Measurements from ENCODE around the gene ARHGAP27. TPM values are rescaled to one million over a fixed set of nuclear protein-coding genes. Genes with fewer than 3 reads are reported as not detected.

Gene ARHGAP27
- total RNA-seq, 3 donors from 2014 or later (not counting 1 experiment from before 2014, with no cell fraction given), result 125 to 141 (median 126) TPM

DNA sequence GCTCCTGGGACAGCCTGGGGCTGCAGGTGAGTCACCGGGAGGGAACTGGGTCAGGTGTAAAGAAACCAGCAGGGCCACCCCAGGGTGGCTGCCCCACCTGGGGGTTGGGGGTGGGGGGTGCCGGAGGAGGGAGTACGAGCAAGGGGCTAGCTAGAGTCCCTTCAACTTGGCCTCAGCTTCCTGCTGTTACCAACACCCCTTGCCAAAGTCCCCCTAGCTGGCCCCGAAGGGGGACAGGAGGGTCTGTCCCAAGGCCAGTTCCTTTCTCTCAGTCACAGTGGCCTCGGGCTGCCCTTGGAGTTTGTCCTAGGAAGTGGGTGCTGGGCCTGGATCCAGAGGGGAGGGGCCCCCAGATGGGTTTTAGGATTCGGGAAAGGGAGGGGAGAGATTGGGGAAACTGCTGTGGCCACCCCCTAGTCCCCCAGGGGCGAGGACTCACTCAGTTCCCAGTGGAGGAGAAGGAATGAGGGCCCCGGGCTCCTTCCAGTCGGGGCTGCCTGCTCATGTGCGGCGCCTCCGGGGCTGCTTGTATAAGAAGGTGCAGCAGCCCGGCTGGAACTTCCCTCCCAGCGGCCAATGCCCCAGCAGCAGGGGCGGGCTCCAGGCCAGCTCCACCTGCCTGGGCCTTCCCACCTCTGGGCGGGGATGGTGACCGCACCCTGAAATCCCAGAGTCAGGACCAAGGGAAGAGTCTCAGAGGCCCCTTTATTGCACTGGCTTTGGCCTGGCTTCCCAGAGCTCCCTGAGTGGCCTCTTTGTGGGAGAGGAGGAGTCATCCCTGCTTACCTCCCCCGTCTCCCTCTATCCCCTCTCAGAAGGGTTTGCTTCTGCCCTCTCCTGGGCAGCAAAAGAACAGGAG is 7.3 kb downstream of the ARHGAP27 start:
- H3K4me3 Mint-ChIP-seq, result no peak overlapping the region
- intact Hi-C loops (cut with micrococcal nuclease), result no loop called here
- no peak for DNase-seq
- Histone ChIP-seq H3K27me3 (ENCODE audit: control insufficient read depth, insufficient read depth, low read length) (no peaks in the 10 kb centered on the region), H3K4me3 (ENCODE audit: low read length) (no peak overlapping the region), H3K27ac (ENCODE audit: low read length) (no peak overlapping the region), H3K36me3 (ENCODE audit: control insufficient read depth, insufficient read depth, low read length) (no peaks in the 10 kb centered on the region), H3K4me1 (ENCODE audit: control insufficient read depth, insufficient read depth, low read length) (peaks cover 28% of the 10 kb centered on the region), H3K9me3 (ENCODE audit: control insufficient read depth, insufficient read depth, low read length) (no peaks in the 10 kb centered on the region)
- peaks cover 13 to 33% of the 10 kb centered on the region in 2 donors for H3K4me1 Mint-ChIP-seq
- no peaks in the 10 kb centered on the region for H3K27me3 Mint-ChIP-seq (ENCODE audit: low read depth in 2 of 2)
- WGBS (ENCODE audit: insufficient coverage), result 47% methylated on average over 17 of the region's 18 CpGs
- no peak overlapping the region for H3K27ac Mint-ChIP-seq
- H3K36me3 Mint-ChIP-seq, result no peaks in the 10 kb centered on the region
- TF ChIP-seq, protein P1, sequence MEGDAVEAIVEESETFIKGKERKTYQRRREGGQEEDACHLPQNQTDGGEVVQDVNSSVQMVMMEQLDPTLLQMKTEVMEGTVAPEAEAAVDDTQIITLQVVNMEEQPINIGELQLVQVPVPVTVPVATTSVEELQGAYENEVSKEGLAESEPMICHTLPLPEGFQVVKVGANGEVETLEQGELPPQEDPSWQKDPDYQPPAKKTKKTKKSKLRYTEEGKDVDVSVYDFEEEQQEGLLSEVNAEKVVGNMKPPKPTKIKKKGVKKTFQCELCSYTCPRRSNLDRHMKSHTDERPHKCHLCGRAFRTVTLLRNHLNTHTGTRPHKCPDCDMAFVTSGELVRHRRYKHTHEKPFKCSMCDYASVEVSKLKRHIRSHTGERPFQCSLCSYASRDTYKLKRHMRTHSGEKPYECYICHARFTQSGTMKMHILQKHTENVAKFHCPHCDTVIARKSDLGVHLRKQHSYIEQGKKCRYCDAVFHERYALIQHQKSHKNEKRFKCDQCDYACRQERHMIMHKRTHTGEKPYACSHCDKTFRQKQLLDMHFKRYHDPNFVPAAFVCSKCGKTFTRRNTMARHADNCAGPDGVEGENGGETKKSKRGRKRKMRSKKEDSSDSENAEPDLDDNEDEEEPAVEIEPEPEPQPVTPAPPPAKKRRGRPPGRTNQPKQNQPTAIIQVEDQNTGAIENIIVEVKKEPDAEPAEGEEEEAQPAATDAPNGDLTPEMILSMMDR (IDR thresholded peaks at IDR 0.05), result no peak
- no peaks in the 10 kb centered on the region for H3K9me3 Mint-ChIP-seq
- ATAC-seq, result no peak

DNA sequence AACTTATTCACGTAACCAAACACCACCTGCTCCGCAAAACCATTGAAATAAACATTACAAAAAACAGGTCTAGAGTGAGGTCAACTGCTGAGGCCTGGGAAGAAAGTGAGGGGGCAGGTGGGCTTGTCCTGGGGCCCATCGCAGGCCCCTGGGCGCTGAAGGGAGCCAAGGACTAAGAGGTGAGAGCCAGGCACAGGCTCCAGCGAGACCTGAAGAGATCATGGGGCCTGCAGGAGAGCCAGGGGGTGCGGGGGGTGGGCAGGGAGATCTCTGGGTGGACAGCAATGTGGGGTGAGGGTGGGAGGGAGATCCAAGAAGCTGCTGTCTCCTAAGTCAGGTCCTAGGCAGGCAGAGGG is 7.9 kb downstream of the ARHGAP27 start:
- Mint-ChIP-seq H3K27me3 (ENCODE audit: low read depth in 2 of 2) (no peaks in the 10 kb centered on the region), H3K4me3 (no peak overlapping the region), H3K9me3 (no peaks in the 10 kb centered on the region), H3K27ac (no peak overlapping the region), H3K36me3 (no peaks in the 10 kb centered on the region), H3K4me1 (peaks cover 13 to 32% of the 10 kb centered on the region in 2 donors)
- DNase-seq, result no peak
- intact Hi-C loops (cut with micrococcal nuclease), result no loop called here
- whole genome bisulfite sequencing (ENCODE audit: insufficient coverage), result 96% methylated on average over 4 of the region's 6 CpGs
- Histone ChIP-seq H3K9me3 (ENCODE audit: control insufficient read depth, insufficient read depth, low read length) (no peaks in the 10 kb centered on the region), H3K4me3 (ENCODE audit: low read length) (no peak overlapping the region), H3K27ac (ENCODE audit: low read length) (no peak overlapping the region), H3K4me1 (ENCODE audit: control insufficient read depth, insufficient read depth, low read length) (peaks cover 25% of the 10 kb centered on the region), H3K36me3 (ENCODE audit: control insufficient read depth, insufficient read depth, low read length) (no peaks in the 10 kb centered on the region), H3K27me3 (ENCODE audit: control insufficient read depth, insufficient read depth, low read length) (no peaks in the 10 kb centered on the region)
- ATAC-seq, result no peak
- TF ChIP-seq, protein P1 (IDR thresholded peaks at IDR 0.05), result no peak

DNA sequence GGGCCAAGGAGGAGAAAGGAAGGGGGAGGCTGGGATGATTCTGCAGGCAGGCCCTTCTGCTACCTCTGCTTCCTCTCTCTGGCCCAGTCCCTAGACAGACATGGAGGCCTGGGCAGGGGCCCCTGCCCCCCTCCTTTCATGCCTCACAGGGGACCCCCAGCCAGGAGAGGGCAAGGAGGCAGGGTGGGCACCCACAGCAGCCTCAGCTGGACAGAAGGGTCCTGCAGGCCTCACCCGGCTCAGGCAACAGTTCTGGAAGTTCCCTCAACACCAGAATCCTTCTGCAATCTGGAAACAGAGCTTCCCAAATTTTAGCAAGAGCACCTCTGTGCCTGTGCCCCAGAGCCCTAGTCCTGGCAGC is 8.7 kb downstream of the ARHGAP27 start:
- Histone ChIP-seq H3K4me3 (ENCODE audit: low read length) (no peak overlapping the region), H3K36me3 (ENCODE audit: control insufficient read depth, insufficient read depth, low read length) (no peaks in the 10 kb centered on the region), H3K27ac (ENCODE audit: low read length) (no peak overlapping the region), H3K4me1 (ENCODE audit: control insufficient read depth, insufficient read depth, low read length) (peaks cover 21% of the 10 kb centered on the region), H3K27me3 (ENCODE audit: control insufficient read depth, insufficient read depth, low read length) (no peaks in the 10 kb centered on the region), H3K9me3 (ENCODE audit: control insufficient read depth, insufficient read depth, low read length) (no peaks in the 10 kb centered on the region)
- peaks cover 12 to 30% of the 10 kb centered on the region in 2 donors for H3K4me1 Mint-ChIP-seq
- H3K36me3 Mint-ChIP-seq, result no peaks in the 10 kb centered on the region
- 95% methylated on average over 1 of the region's 1 CpG for WGBS (ENCODE audit: insufficient coverage)
- ATAC-seq, result no peak
- intact Hi-C loops (cut with micrococcal nuclease), result no loop called here
- TF ChIP-seq, protein P1 (IDR thresholded peaks at IDR 0.05), result no peak
- H3K9me3 Mint-ChIP-seq, result no peaks in the 10 kb centered on the region
- H3K4me3 Mint-ChIP-seq, result no peak overlapping the region
- H3K27ac Mint-ChIP-seq, result no peak overlapping the region
- H3K27me3 Mint-ChIP-seq (ENCODE audit: low read depth in 2 of 2), result no peaks in the 10 kb centered on the region
- no peak for DNase-seq

Measured in natural killer cell (primary cell).